GM21515 (cell line): ENCODE results near the gene DAPP1.

Source experiments
- ATAC-seq: cut with Tn5 transposase; IDR thresholded peaks from one replicate; pipeline ENCODE4 v1.9.1; 2021; ENCODE audit not compliant: unreplicated experiment

DAPP1 gene

GRCh38 chr4:99894161-99894997 lies 77.8 kb downstream of the DAPP1 start, which contains the start of gene LAMTOR3:
TSS of gene LAMTOR3 (minus strand) at chr4:99894427. CDS start at chr4:99893963, 464 bp downstream.
- ATAC-seq: peak; percentile 100

GRCh38 chr4:99894998-99895397 lies 78.4 kb downstream of the DAPP1 start:
- ATAC-seq: no peak

- ATAC-seq: no peak
Measured at GRCh38 chr4:99915449-99915848, 98.8 kb downstream of the DAPP1 start.

DNA sequence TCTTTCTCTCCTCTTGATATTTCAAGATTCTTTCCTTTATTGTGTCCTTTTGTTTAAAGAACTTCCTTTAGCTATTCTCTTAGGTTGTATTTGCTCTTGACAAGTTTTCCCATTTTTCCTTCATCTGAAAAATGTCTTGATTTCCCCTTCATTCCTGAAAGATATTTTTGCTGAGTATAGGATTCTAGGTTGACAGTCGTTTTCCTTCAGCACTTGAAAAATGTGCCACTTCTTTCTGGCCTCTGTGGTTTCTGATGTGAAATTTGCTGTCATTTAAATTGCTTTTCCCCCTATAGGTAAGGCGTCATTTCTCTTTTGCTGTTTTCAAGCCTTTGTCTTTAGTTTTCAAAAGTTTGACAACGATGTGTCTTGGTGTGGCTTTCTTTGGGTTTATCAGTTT lies 100.9 kb downstream of the DAPP1 start:
- no peak for ATAC-seq

DNA sequence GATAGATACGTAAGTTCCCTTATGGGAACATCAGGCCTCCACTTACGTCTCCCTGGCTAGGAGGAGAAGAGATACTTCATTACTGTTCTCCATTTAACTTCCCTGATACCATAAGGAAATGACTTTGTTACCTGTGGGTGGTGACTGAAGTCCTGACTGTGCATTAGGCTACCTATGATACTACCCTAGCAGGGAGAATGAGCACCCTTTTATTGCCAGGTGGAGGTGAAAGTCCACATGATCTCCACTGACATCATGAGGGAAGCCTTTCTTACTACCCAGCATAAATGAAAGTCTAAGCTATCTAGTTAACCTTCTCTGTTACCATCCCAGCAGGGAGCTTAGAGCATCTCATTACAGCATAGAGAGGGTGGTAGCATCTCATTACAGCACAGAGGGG lies 102.0 kb downstream of the DAPP1 start:
- no peak for ATAC-seq
